ENCODE measurements around the gene DENND1A.

DNA sequence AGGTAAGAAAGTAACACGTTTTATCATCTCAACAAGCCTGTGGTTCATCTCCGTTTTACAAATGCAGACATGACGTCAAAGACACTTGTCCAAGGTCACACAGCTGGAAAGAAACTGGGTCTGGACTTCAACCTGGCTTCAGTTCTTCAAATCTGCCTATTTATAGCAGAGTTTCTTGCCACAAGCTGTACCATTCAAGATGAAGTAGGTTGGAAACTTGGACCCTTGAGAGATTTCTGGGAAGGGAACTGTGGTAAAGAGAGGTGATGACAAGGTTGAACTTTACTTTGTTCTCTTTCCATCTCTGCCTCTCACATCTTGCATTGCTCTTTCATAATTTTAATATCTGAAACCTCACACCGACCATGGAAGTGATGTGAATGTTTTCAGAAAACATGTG is 29.9 kb upstream of the DENND1A start:
- TF ChIP-seq, protein P1, sequence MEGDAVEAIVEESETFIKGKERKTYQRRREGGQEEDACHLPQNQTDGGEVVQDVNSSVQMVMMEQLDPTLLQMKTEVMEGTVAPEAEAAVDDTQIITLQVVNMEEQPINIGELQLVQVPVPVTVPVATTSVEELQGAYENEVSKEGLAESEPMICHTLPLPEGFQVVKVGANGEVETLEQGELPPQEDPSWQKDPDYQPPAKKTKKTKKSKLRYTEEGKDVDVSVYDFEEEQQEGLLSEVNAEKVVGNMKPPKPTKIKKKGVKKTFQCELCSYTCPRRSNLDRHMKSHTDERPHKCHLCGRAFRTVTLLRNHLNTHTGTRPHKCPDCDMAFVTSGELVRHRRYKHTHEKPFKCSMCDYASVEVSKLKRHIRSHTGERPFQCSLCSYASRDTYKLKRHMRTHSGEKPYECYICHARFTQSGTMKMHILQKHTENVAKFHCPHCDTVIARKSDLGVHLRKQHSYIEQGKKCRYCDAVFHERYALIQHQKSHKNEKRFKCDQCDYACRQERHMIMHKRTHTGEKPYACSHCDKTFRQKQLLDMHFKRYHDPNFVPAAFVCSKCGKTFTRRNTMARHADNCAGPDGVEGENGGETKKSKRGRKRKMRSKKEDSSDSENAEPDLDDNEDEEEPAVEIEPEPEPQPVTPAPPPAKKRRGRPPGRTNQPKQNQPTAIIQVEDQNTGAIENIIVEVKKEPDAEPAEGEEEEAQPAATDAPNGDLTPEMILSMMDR (IDR thresholded peaks at IDR 0.05) = no peak
- no peak for TF ChIP-seq POLR2AphosphoS5 (IDR thresholded peaks at IDR 0.05)
- no peak for TF ChIP-seq POLR2A (IDR thresholded peaks at IDR 0.05)
